T-helper 1 cell treated with Interleukin-12 subunit alpha and Interleukin-12 subunit beta and Interleukin-4 antibody, amounts not matched to agents 30 μg/mL and 1 μg/mL, for 36 hours (primary cell): ENCODE data around the gene EPS8.
"Not testable (repeated sequence)": the region's sequence is repeated elsewhere in the genome, so short reads cannot be mapped to it uniquely, and the experiment has no call there.

Source experiments
- H3K27ac Mint-ChIP-seq: one replicate; pipeline ENCODE4 v1.8.0; 2021; ENCODE audit warnings: mild to moderate bottlenecking, mixed read lengths
- H3K27me3 Mint-ChIP-seq: one replicate; pipeline ENCODE4 v1.8.0; 2021; ENCODE audit warnings: low read depth, mixed read lengths
- H3K36me3 Mint-ChIP-seq: one replicate; pipeline ENCODE4 v1.8.0; 2021; ENCODE audit warnings: low read depth, mixed read lengths
- H3K4me1 Mint-ChIP-seq: one replicate; pipeline ENCODE4 v1.8.0; 2021; ENCODE audit warnings: low read depth, mixed read lengths
- H3K4me3 Mint-ChIP-seq: one replicate; pipeline ENCODE4 v1.8.0; 2021; ENCODE audit warnings: mild to moderate bottlenecking, moderate library complexity, mixed read lengths
- H3K9me3 Mint-ChIP-seq: one replicate; pipeline ENCODE4 v1.8.0; 2021; ENCODE audit warnings: mixed read lengths

Gene EPS8

GRCh38 chr12:15783288-15783687, 5.9 kb downstream of the EPS8 start:
- Mint-ChIP-seq H3K4me3 (no peak overlapping the region), H3K27me3 (peaks cover 43% of the 10 kb centered on the region), H3K36me3 (no peaks in the 10 kb centered on the region), H3K4me1 (peaks cover 4% of the 10 kb centered on the region), H3K27ac (no peak overlapping the region), H3K9me3 (no peaks in the 10 kb centered on the region)

DNA sequence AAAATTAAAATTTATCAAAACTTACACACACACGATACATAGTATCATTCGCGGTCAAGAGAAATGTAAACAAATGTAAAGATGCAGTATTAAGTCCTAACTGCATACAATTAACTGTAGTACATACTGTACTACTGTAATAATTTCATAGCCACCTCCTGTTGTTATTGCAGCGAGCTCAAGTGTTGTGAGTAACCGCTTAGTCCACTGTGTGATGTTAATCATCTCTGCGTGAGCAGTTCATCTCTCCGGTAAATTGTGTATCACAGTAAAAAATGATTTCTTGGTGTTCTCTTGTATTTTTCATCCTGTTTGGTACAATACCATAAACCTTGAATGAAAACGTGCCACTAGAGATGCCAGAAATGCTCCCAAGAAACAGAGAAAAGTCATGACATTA, 6.5 kb downstream of the EPS8 start:
- Mint-ChIP-seq H3K9me3 (no peaks in the 10 kb centered on the region), H3K36me3 (no peaks in the 10 kb centered on the region), H3K27me3 (peaks cover 37% of the 10 kb centered on the region), H3K4me1 (no peaks in the 10 kb centered on the region), H3K27ac (no peak overlapping the region), H3K4me3 (no peak overlapping the region)

DNA sequence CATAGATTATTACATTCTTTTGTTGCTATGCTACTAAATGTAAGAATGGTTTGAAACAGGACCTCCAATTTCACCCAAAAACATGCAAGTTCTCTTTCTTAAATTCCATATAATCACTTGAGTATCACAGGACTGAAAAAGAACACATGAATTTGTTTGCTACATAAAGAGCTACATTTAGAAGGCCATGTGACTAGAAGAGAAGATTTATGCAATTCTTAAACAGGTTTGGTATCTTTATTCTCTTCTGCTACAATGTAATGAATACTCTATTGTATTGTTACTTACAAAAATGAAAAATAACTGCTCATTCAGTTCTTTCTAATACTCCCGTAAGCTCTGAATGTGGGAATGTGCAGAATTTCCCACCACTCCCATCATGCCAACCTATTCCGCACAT, 9.3 kb downstream of the EPS8 start:
- H3K9me3 Mint-ChIP-seq = no peaks in the 10 kb centered on the region
- H3K27ac Mint-ChIP-seq = no peak overlapping the region
- H3K4me3 Mint-ChIP-seq = no peak overlapping the region
- no peaks in the 10 kb centered on the region for H3K4me1 Mint-ChIP-seq
- H3K27me3 Mint-ChIP-seq = peaks cover 26% of the 10 kb centered on the region
- H3K36me3 Mint-ChIP-seq = no peaks in the 10 kb centered on the region

DNA sequence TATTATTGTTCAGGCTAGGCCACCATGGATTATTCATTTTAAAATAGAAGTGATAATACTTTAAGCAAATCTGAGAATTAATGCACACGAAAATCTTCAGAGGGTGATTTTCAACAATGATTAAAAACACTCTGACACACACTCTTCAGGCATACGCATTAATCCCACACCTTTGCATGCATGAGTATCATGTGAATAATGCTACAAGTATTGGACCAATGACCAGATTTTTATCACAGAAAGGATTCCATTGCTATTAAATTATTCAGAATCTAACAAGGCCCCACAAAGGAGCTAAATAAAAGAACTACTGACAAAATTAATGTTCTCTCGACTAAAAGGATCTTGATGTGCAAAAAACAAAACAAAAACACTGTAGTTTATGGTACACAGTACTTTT, 11.1 kb downstream of the EPS8 start:
- Mint-ChIP-seq H3K9me3 (no peaks in the 10 kb centered on the region), H3K27ac (no peak overlapping the region), H3K4me1 (no peaks in the 10 kb centered on the region), H3K27me3 (peaks cover 16% of the 10 kb centered on the region), H3K36me3 (no peaks in the 10 kb centered on the region), H3K4me3 (no peak overlapping the region)

- H3K9me3 Mint-ChIP-seq = no peaks in the 10 kb centered on the region
- H3K4me1 Mint-ChIP-seq = no peaks in the 10 kb centered on the region
- H3K36me3 Mint-ChIP-seq = no peaks in the 10 kb centered on the region
- H3K27me3 Mint-ChIP-seq = peaks cover 18% of the 10 kb centered on the region
- H3K4me3 Mint-ChIP-seq = no peak overlapping the region
- no peak overlapping the region for H3K27ac Mint-ChIP-seq
These were observed 11.7 kb downstream of the EPS8 start for GRCh38 chr12:15777355-15778012.

- peaks cover 19% of the 10 kb centered on the region for H3K27me3 Mint-ChIP-seq
These were observed 12.7 kb downstream of the EPS8 start for GRCh38 chr12:15776532-15776931.

GRCh38 chr12:15774819-15775218, 14.4 kb downstream of the EPS8 start:
- Mint-ChIP-seq H3K27me3 (peaks cover 13% of the 10 kb centered on the region), H3K4me1 (no peaks in the 10 kb centered on the region), H3K4me3 (no peak overlapping the region), H3K36me3 (no peaks in the 10 kb centered on the region), H3K9me3 (no peaks in the 10 kb centered on the region), H3K27ac (no peak overlapping the region)

More at GRCh38 chr12:15776532-15776931, 12.7 kb downstream of the EPS8 start:
- H3K9me3 Mint-ChIP-seq = no peaks in the 10 kb centered on the region
- no peaks in the 10 kb centered on the region for H3K4me1 Mint-ChIP-seq
- H3K4me3 Mint-ChIP-seq = no peak overlapping the region
- H3K27ac Mint-ChIP-seq = no peak overlapping the region
- no peaks in the 10 kb centered on the region for H3K36me3 Mint-ChIP-seq

DNA sequence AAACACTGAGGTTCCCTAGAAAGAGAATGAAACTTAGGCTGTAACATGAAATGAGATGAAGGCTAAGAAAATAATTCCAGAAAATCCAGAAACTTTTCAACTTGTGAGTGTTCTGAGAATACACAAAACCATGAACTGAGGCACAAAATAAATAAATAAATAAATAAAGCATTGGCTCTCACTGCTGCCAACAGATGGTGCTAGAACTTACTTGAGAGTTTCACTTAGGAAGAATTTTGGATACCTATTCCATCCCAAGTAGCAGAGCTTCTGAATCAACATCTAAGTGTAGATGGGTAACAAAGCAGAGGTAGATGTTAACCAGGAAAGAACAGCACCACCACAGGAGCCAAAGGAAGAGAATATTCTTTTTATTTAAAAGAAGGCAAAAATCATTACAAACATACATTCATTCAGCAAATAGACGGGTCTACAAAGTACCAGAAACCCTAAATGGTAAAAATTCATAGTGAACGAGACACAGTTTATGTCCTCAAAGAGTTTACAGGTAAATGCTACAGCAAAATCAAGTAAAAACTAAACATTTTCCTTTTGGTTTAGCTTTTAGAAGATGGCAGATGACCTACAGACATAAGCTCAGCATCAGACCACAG, 16.7 kb downstream of the EPS8 start:
- Mint-ChIP-seq H3K4me1 (no peaks in the 10 kb centered on the region), H3K27ac (no peak overlapping the region), H3K4me3 (no peak overlapping the region), H3K36me3 (no peaks in the 10 kb centered on the region), H3K27me3 (peaks cover 11% of the 10 kb centered on the region), H3K9me3 (no peaks in the 10 kb centered on the region)

DNA sequence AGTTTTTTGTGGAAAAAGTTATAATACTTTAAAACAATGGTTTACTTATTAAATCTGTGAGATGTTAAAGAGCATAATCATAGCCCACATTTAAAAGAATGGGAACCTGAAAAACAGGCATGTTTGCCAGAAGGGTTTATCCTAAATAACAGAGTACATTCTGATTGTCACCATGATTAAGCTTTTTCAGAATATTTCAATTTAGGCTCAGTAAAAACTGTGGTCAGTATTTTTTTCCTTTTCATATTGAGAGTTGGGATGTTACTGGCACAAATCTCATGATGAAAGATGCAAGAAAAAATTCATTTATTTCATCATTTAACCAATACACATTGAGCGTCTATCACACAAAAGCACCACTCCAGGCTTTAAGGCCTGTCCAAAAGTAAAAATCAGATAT, 18.6 kb downstream of the EPS8 start:
- no peaks in the 10 kb centered on the region for H3K4me1 Mint-ChIP-seq
- H3K36me3 Mint-ChIP-seq = no peaks in the 10 kb centered on the region
- no peak overlapping the region for H3K4me3 Mint-ChIP-seq
- H3K9me3 Mint-ChIP-seq = no peaks in the 10 kb centered on the region
- no peak overlapping the region for H3K27ac Mint-ChIP-seq
- H3K27me3 Mint-ChIP-seq = peaks cover 3% of the 10 kb centered on the region

- no peaks in the 10 kb centered on the region for H3K4me1 Mint-ChIP-seq
These were observed 19.2 kb downstream of the EPS8 start for GRCh38 chr12:15770021-15770420.

GRCh38 chr12:15769586-15769985, 19.6 kb downstream of the EPS8 start:
- H3K36me3 Mint-ChIP-seq = no peaks in the 10 kb centered on the region
- H3K27ac Mint-ChIP-seq = no peak overlapping the region
- H3K4me1 Mint-ChIP-seq = no peaks in the 10 kb centered on the region
- H3K9me3 Mint-ChIP-seq = no peaks in the 10 kb centered on the region
- peaks cover 3% of the 10 kb centered on the region for H3K27me3 Mint-ChIP-seq
- H3K4me3 Mint-ChIP-seq = no peak overlapping the region

More at GRCh38 chr12:15770021-15770420, 19.2 kb downstream of the EPS8 start:
- H3K27ac Mint-ChIP-seq = no peak overlapping the region
- H3K9me3 Mint-ChIP-seq = no peaks in the 10 kb centered on the region
- H3K36me3 Mint-ChIP-seq = no peaks in the 10 kb centered on the region
- peaks cover 3% of the 10 kb centered on the region for H3K27me3 Mint-ChIP-seq
- no peak overlapping the region for H3K4me3 Mint-ChIP-seq

GRCh38 chr12:15767301-15767700, 21.9 kb downstream of the EPS8 start:
- Mint-ChIP-seq H3K4me3 (no peak overlapping the region), H3K4me1 (no peaks in the 10 kb centered on the region), H3K36me3 (no peaks in the 10 kb centered on the region), H3K27ac (no peak overlapping the region), H3K9me3 (no peaks in the 10 kb centered on the region), H3K27me3 (no peaks in the 10 kb centered on the region)

DNA sequence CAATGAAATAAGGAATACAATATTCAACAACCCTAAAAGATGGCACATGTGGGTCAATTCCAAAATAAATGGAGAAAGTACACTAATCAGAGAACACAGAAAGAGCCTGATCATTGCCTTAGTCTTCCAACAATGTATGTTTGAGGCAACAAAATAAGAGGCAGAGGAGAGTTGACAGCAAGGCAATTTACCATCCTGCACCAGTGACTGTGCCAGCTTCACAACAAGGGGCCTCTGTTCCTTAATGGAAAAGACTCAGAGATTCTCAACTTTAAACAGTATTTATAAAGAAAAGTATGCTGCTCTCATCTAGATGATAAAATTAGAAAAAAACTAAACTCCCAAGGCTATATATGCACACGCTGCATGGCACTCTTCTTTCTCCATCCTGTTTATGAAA, 25.9 kb downstream of the EPS8 start:
- H3K27me3 Mint-ChIP-seq = peaks cover 12% of the 10 kb centered on the region

GRCh38 chr12:15762162-15762561, 27.0 kb downstream of the EPS8 start:
- not testable (repeated sequence) for H3K9me3 Mint-ChIP-seq, H3K4me3 Mint-ChIP-seq, H3K36me3 Mint-ChIP-seq, H3K27ac Mint-ChIP-seq, H3K4me1 Mint-ChIP-seq
- peaks cover 12% of the 10 kb centered on the region for H3K27me3 Mint-ChIP-seq

More for the DNA sequence above, 25.9 kb downstream of the EPS8 start:
- no peak overlapping the region for H3K4me3 Mint-ChIP-seq
- H3K36me3 Mint-ChIP-seq = no peaks in the 10 kb centered on the region
- H3K4me1 Mint-ChIP-seq = no peaks in the 10 kb centered on the region
- H3K9me3 Mint-ChIP-seq = no peaks in the 10 kb centered on the region
- H3K27ac Mint-ChIP-seq = no peak overlapping the region

DNA sequence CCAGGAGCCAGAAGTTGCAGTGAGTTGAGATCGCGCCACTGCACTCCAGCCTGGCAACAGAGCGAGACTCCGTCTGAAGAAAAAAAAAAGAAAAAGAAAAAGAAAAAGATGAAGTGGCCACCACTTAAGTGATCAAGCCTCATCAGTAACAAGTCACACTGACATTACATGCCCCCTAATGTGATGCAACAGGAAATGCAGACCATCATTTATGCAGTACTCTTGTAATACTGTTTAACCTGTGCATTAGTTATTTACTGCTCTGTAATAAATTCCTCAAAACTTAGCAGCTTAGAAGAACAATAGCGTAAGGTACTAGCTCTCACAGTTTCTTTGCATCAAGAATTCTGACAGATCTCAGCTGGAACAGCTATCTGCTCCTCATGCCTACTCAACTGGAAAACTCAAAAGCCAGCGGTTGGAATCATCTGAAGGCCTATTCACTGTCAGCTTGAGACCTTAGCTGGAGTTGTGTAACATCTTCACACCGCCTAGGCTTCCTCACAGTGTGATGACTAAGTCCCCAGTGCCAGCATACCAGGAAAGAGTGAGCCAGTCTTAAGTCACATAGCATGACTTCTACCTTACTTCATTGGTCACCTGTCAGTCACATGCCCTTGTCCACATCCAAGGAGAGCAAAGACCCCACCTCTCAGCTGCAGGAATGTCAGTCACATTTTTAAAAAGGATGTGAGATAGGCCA, 31.5 kb downstream of the EPS8 start:
- no peak overlapping the region for H3K27ac Mint-ChIP-seq
- no peaks in the 10 kb centered on the region for H3K9me3 Mint-ChIP-seq
- no peak overlapping the region for H3K4me3 Mint-ChIP-seq
- peaks cover 16% of the 10 kb centered on the region for H3K27me3 Mint-ChIP-seq
- H3K4me1 Mint-ChIP-seq = no peaks in the 10 kb centered on the region
- no peaks in the 10 kb centered on the region for H3K36me3 Mint-ChIP-seq
